HG03565 (cell line): ENCODE measurements around the gene KLHL21.
A peak's percentile ranks its signal among the peaks of the same experiment; 100 is the strongest.

Experiments
- ATAC-seq: cut with Tn5 transposase; IDR thresholded peaks from one replicate; pipeline ENCODE4 v1.9.1; 2021; ENCODE audit warnings: mild to moderate bottlenecking, moderate library complexity; ENCODE audit not compliant: unreplicated experiment

The KLHL21 gene

GRCh38 chr1:6625584-6626149, 23.0 kb upstream of the KLHL21 start:
- no peak for ATAC-seq

- peak; percentile 47 for ATAC-seq
Observed at GRCh38 chr1:6624710-6625583, 22.3 kb upstream of the KLHL21 start, which contains the start of gene THAP3. THAP3 (plus strand) TSS chr1:6624868; CDS start chr1:6625219, 351 bp downstream.

DNA sequence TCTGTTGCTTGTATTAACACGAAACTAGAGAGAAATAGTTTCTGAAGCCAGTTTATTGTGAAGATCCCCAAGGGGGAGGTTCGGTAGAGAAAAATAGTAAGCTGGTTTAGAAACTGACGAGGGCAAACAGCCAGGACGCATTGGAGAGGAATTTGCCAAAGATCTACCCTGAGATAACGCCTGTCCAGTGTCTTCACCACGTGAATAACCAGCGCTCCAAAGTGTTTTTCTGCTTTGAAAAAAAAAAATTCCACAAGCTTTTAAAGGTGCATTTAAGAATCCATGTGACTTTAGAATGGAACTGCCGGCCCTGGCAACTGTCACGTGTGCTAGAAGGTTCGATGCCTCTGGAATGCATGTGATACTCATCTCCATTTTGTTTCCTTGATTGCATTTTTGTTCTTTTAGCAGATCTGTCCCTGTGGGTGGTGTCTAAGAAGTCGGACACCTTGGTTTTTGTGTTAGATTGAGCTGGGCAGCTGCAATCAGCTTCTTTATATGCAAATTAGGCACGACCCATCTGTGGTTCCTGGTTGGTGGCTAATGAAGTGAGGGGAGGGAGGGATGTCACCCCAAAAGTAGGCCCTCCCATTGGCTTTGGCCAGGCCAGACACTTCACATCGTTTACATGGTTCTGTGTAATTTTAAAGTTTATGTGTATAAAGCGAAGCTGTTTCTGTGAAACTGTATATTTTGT, 20.7 kb upstream of the KLHL21 start:
- no peak for ATAC-seq

- no peak for ATAC-seq
Observed at GRCh38 chr1:6622396-6623152, 19.9 kb upstream of the KLHL21 start.

- ATAC-seq: no peak
Observed at GRCh38 chr1:6621429-6622391, 19.0 kb upstream of the KLHL21 start.

DNA sequence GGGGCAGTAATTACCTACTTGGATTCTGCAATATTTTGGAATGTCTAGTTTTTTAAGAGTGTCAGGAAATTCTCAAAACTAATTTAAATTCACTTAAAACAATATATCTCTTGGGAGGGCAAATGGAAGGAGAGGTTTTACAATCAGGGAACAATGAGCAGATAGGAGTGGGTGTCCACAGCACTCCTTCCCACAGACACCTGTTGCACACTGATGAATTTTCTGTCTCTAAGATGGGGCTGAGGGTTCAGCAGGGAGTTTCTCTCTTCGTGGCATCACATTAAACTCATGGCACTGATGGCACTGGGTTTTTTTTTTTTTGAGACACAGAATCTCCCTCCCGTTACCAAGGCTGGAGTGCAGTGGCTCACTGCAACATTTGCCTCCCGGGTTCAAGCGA, 16.4 kb upstream of the KLHL21 start:
- no peak for ATAC-seq

DNA sequence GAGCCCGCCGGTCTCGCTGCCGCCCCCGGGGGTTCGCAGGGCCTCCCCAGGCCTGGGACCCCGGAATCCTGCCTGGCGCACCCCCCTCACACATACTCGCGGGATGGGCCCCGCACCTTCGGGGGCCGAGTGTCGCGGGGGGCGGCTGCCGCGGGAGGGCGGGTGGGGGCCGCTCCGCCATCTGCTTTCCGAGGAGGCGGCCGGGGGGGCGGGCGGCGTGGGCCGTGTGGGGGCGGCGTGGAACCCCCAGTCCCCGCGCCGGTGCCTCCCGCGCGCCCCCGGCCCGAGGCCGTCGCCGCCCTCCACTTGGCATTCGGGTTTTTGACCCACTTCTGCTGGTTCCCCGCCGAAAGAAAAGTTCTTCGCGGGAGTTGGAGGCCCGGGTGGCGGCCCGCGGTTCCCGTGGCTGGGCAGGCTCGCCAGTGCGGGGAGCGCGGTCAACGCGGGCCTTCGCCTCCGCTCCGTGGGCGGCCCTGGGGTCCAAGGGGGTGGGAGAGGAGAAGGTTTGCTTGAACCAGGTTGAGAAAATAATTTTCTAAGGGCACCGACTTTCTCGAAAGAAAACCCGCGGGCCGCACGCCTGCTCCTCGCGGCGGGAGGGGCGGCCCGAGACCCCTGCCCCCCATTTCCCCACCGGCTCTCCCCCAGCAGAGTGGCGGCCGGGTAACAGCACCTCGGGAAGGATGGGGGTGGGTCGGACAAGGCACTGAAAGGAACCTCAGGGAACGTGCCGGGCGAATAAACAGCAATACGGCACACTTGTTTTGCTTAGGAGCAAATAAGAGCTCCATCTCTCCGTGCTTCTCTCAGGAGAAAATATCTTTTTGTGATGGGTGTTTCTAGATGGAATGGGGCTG, 12.5 kb upstream of the KLHL21 start:
- no peak for ATAC-seq

GRCh38 chr1:6614019-6614928, 11.6 kb upstream of the KLHL21 start:
- no peak for ATAC-seq

GRCh38 chr1:6613361-6614018, 10.8 kb upstream of the KLHL21 start, which contains the start of gene PHF13:
PHF13 (plus strand) TSS chr1:6613731; CDS start chr1:6614067, 336 bp downstream.
- ATAC-seq: peak; percentile 82

DNA sequence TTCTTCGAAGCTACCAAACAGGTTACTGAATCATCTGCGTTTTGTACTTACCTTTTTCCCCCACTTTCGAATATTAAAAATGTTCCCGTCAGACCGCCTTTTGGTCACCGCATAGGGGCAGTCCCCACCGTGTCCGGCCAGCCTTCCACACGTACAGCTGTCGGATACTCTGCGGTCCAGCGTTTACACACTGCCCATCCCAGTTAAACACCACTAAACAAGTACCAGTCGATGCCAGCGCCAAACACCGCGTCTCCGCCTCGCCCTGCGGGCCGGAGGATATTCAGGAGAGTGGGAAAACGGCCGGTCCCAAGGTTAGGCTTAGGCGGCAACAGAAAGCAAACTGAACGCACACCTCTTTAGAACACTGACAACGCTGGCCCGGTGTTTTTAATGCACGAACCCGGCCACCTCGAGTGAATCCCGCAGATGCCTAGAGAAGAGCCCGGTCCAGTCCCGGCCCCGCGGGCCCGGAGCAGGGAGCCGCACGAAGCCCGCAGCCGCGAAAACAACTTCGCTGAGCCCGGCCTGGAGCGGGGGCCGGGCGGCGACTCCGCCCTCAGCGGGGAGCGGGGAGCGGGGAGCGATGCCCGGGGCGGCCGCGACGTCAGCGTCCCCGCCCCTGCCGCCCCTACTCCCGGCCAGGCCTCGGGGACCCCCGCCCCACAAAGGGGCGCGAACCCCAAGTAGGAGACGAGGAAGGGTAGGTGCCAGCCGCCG, 10.1 kb upstream of the KLHL21 start:
- ATAC-seq: peak; percentile 14

DNA sequence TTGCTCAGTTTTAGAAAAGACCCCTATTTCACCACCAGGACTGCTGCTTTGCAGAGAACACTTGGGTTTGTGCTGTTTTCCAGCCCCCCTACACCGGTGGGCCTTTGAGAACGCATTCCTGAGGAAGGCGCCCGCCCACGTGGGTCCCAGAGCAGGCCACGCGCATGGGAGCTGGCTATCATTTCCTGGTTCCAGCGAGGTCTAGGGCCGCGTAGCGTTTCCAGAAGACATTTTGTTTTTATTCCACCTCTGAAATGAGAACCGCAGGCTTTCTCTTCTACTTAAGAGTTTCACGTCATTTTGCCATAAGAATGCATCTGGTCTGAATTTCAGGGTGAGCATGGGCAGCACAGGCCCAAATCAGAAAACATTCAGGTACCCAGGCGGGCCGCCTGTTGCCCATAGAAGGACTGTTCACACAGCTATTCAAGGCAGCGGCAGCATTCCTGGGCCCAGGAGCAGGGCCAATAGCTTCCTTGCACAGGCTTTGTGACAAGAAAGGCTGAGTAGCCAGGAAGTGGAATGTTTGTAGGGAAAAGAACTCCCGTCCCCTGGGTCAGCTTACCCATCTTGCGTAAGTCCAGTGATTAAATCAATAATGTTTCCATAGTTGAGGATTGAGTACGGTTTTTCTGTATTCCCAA, 1.4 kb upstream of the KLHL21 start:
- ATAC-seq: no peak

DNA sequence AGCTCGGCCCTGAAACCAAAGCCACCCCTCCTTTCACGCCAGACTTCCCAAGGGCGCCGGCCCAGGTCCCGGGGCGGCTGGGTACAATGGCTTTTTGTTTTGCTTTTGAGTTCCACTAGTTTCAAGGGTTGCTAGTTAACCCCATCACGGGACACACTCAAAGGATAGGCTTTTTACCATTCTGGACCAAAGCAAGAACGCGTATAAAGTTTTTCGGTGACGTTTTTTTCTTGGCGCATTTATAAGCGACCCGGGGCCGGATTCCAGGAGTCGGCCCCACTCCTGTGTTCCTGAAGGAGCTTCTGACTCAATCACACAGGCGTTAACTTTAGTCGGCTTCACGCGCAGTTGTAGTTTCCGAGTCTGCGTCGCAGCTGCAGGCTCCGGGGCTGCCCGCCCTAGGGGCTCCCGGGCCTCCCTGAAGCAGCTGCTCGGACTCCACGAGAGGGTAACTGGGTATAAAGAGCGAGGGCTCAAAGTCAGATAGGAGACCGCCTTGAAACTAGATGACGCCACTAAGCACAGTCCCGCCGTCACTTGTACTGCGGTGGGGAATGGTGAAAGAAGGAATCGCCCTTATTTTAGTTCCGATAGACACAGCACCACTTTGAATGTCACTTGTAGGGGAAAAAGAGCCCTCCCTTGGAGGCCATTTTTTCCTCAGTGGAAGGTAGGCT, 707 bp upstream of the KLHL21 start:
- peak; percentile 20 for ATAC-seq

- peak; percentile 4 for ATAC-seq
Observed at GRCh38 chr1:6601923-6602668, 573 bp downstream of the KLHL21 start.

GRCh38 chr1:6601049-6601922, 1.4 kb downstream of the KLHL21 start:
- peak; percentile 30 for ATAC-seq
